ENCODE data around the gene ADISSP.

GRCh38 chr20:3796477-3797225 lies 29.1 kb upstream of the ADISSP start:
- no peak for TF ChIP-seq POLR2A (IDR thresholded peaks at IDR 0.05)
- no peak for TF ChIP-seq CTCF (IDR thresholded peaks at IDR 0.05 in 4 of 5, conservative IDR thresholded peaks at IDR 0.05 in 1 of 5)
